Measurements from ENCODE around the gene SLC38A4. TPM values are rescaled to one million over a fixed set of nuclear protein-coding genes. Genes with fewer than 3 reads are reported as not detected.
"Not testable (repeated sequence)": the region's sequence is repeated elsewhere in the genome, so short reads cannot be mapped to it uniquely, and the experiment has no call there.

SLC38A4 gene
- total and polyA plus RNA-seq, 2 of the 8 experiments (the other 6 are each of a cell fraction or from before 2014, with no cell fraction given) = 6.7 to 15.4 TPM

DNA sequence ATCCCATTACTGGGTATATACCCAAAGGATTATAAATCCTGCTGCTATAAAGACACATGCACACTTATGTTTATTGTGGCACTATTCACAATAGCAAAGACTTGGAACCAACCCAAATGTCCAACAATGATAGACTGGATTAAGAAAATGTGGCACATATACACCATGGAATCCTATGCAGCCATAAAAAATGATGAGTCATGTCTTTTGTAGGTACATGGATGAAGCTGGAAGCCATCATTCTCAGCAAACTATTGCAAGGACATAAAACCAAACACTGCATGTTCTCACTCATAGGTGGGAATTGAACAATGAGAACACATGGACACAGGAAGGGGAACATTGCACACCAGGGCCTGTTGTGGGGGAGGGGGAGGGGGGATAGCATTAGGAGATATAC is 28.4 kb upstream of the SLC38A4 start:
- H4K20me1 ChIP-seq (replicated peaks in 1 of 2; ENCODE audit: control insufficient read depth in 1 of 2, insufficient read depth in 2 of 2, low read length in 2 of 2); H3K79me2 ChIP-seq (ENCODE audit: control insufficient read depth in 1 of 2, insufficient read depth in 2 of 2, low read length in 2 of 2); H3K9ac ChIP-seq (replicated peaks in 1 of 4; ENCODE audit: extremely low read depth in 1 of 4, low read depth in 3 of 4, low read length in 3 of 4); H2BK15ac ChIP-seq (ENCODE audit: low read length); H2BK120ac ChIP-seq (replicated peaks; ENCODE audit: low read depth, low read length); H3K18ac ChIP-seq (ENCODE audit: extremely low read depth, low read length); DNase-seq (ENCODE audit: low read depth in 1 of 2, low spot score in 2 of 2); H4K91ac ChIP-seq (replicated peaks; ENCODE audit: insufficient read length, low read length); H3K14ac ChIP-seq (ENCODE audit: insufficient read length); H3K56ac ChIP-seq (replicated peaks; ENCODE audit: insufficient read length, low read depth, low read length); POLR2A ChIA-PET (ENCODE audit: partially characterized antibody); H2BK12ac ChIP-seq (ENCODE audit: low read depth, low read length); H3K4me3 ChIP-seq (ENCODE audit: extremely low read depth in 1 of 4, insufficient read depth in 2 of 4, low read depth in 3 of 4, low read length in 4 of 4); H2AFZ ChIP-seq (ENCODE audit: low read length); H3K23me2 ChIP-seq (ENCODE audit: low read depth, low read length); H3K36me3 ChIP-seq (ENCODE audit: control insufficient read depth in 2 of 4, insufficient read depth in 4 of 4, low read length in 3 of 4); H3K23ac ChIP-seq (ENCODE audit: insufficient read length); H3K79me1 ChIP-seq (ENCODE audit: low read depth, low read length); FAIRE-seq; H2AK5ac ChIP-seq (ENCODE audit: low read depth, low read length); H3K27ac ChIP-seq (ENCODE audit: low read depth, low read length); CTCF ChIA-PET (ENCODE audit: partially characterized antibody); H3K4ac ChIP-seq (replicated peaks; ENCODE audit: insufficient read length, low read depth, low read length); H3K27me3 ChIP-seq (replicated peaks in 1 of 4; ENCODE audit: control insufficient read depth in 3 of 4, extremely low read depth in 1 of 4, insufficient read depth in 3 of 4, low read length in 3 of 4); H4K8ac ChIP-seq (ENCODE audit: extremely low read depth, insufficient read depth, low read length); H2BK20ac ChIP-seq (ENCODE audit: low read length); H3K4me1 ChIP-seq (replicated peaks in 1 of 4; ENCODE audit: control insufficient read depth in 3 of 4, insufficient read depth in 4 of 4, low read length in 3 of 4); H2BK5ac ChIP-seq (ENCODE audit: low read depth, low read length); H3K4me2 ChIP-seq (ENCODE audit: insufficient read depth in 1 of 2, low read depth in 2 of 2, low read length in 2 of 2); H4K5ac ChIP-seq (ENCODE audit: insufficient read length, low read depth, low read length): not testable (repeated sequence)
- peaks cover 17 to 27% of the 10 kb centered on the region in 2 experiments for H3K9me3 ChIP-seq (ENCODE audit: insufficient read depth in 2 of 2, low read depth in 1 of 2, low read length in 1 of 2)

GRCh38 chr12:46848792-46849191 is 23.0 kb upstream of the SLC38A4 start:
- H3K27ac ChIP-seq (ENCODE audit: low read depth, low read length); H4K91ac ChIP-seq (replicated peaks; ENCODE audit: insufficient read length, low read length); H2BK20ac ChIP-seq (ENCODE audit: low read length); CTCF ChIA-PET (ENCODE audit: partially characterized antibody); H3K14ac ChIP-seq (ENCODE audit: insufficient read length); H3K23ac ChIP-seq (ENCODE audit: insufficient read length); DNase-seq (ENCODE audit: low read depth in 1 of 2, low spot score in 2 of 2); POLR2A ChIA-PET (ENCODE audit: partially characterized antibody); H3K79me2 ChIP-seq (ENCODE audit: control insufficient read depth in 1 of 2, insufficient read depth in 2 of 2, low read length in 2 of 2); H3K79me1 ChIP-seq (ENCODE audit: low read depth, low read length); H3K9ac ChIP-seq (replicated peaks in 1 of 4; ENCODE audit: extremely low read depth in 1 of 4, low read depth in 3 of 4, low read length in 3 of 4); H3K18ac ChIP-seq (ENCODE audit: extremely low read depth, low read length); H3K4me1 ChIP-seq (replicated peaks in 1 of 4; ENCODE audit: control insufficient read depth in 3 of 4, insufficient read depth in 4 of 4, low read length in 3 of 4); H4K20me1 ChIP-seq (replicated peaks in 1 of 2; ENCODE audit: control insufficient read depth in 1 of 2, insufficient read depth in 2 of 2, low read length in 2 of 2); H2AK5ac ChIP-seq (ENCODE audit: low read depth, low read length); H4K5ac ChIP-seq (ENCODE audit: insufficient read length, low read depth, low read length); H3K4ac ChIP-seq (replicated peaks; ENCODE audit: insufficient read length, low read depth, low read length); H3K4me3 ChIP-seq (ENCODE audit: extremely low read depth in 1 of 4, insufficient read depth in 2 of 4, low read depth in 3 of 4, low read length in 4 of 4); H2BK5ac ChIP-seq (ENCODE audit: low read depth, low read length); H4K8ac ChIP-seq (ENCODE audit: extremely low read depth, insufficient read depth, low read length); H2BK15ac ChIP-seq (ENCODE audit: low read length); H3K9me3 ChIP-seq (ENCODE audit: insufficient read depth in 2 of 2, low read depth in 1 of 2, low read length in 1 of 2); H3K4me2 ChIP-seq (ENCODE audit: insufficient read depth in 1 of 2, low read depth in 2 of 2, low read length in 2 of 2); H3K56ac ChIP-seq (replicated peaks; ENCODE audit: insufficient read length, low read depth, low read length); FAIRE-seq; H2AFZ ChIP-seq (ENCODE audit: low read length); H3K36me3 ChIP-seq (ENCODE audit: control insufficient read depth in 2 of 4, insufficient read depth in 4 of 4, low read length in 3 of 4); H3K27me3 ChIP-seq (replicated peaks in 1 of 4; ENCODE audit: control insufficient read depth in 3 of 4, extremely low read depth in 1 of 4, insufficient read depth in 3 of 4, low read length in 3 of 4); H2BK12ac ChIP-seq (ENCODE audit: low read depth, low read length); H3K23me2 ChIP-seq (ENCODE audit: low read depth, low read length); H2BK120ac ChIP-seq (replicated peaks; ENCODE audit: low read depth, low read length): not testable (repeated sequence)
- 89% methylated on average over 8 of the region's 8 CpGs; no CpG with 5 or more reads in 1 of the 2 experiments for whole genome bisulfite sequencing, 2 experiments (ENCODE audit: extremely low coverage in 1 of 2, insufficient coverage in 1 of 2, insufficient read length in 1 of 2, insufficient replicate concordance in 2 of 2, low coverage in 1 of 2, low lambda C conversion rate in 2 of 2, missing lambda C conversion rate in 1 of 2)
